Activated CD8-positive, alpha-beta T cell treated with anti-CD3 and anti-CD28 coated beads for 36 hours (primary cell): ENCODE measurements around the gene TLE2. TPM values are rescaled to one million over a fixed set of nuclear protein-coding genes. Genes with fewer than 3 reads are reported as not detected.
A peak's percentile ranks its signal among the peaks of the same experiment; 100 is the strongest.

Source experiments
- ATAC-seq: fragments of 200-7000 bp; cut with Tn5 transposase; one replicate; pipeline ENCODE4 v1.10.0; 2021; ENCODE audit warnings: mild to moderate bottlenecking, moderate library complexity
- CTCF ChIA-PET: fragments of 350-600 bp; sonication (Branson Sonifier 250); formaldehyde crosslinking; loops from one replicate; lab custom pipeline; 2021; ENCODE audit warnings: antibody characterized with exemption; lab: Charles Lee
- POLR2A ChIA-PET: fragments of 350-600 bp; sonication (Branson Sonifier 250); formaldehyde crosslinking; loops from one replicate; lab custom pipeline; 2021; ENCODE audit warnings: antibody characterized with exemption; lab: Charles Lee
- DNase-seq: peaks from one replicate; pipeline ENCODE4 v3.0.0-alpha.2; 2020
- H3K27ac Mint-ChIP-seq: one replicate; pipeline ENCODE4 v1.8.0; 2021; ENCODE audit warnings: mild to moderate bottlenecking, mixed read lengths
- H3K27me3 Mint-ChIP-seq: one replicate; pipeline ENCODE4 v1.8.0; 2021; ENCODE audit warnings: mixed read lengths
- H3K36me3 Mint-ChIP-seq: one replicate; pipeline ENCODE4 v1.8.0; 2021; ENCODE audit warnings: low read depth, mixed read lengths
- H3K4me1 Mint-ChIP-seq: one replicate; pipeline ENCODE4 v1.8.0; 2021; ENCODE audit warnings: low read depth, mixed read lengths
- H3K4me3 Mint-ChIP-seq: one replicate; pipeline ENCODE4 v1.8.0; 2021; ENCODE audit warnings: mild to moderate bottlenecking, moderate library complexity, mixed read lengths
- H3K9me3 Mint-ChIP-seq: one replicate; pipeline ENCODE4 v1.8.0; 2021; ENCODE audit warnings: mixed read lengths
- CTCF ChIP-seq: fragments of 200-600 bp; IDR thresholded peaks from one replicate; pipeline ENCODE4 v1.8.0; 2022; ENCODE audit warnings: antibody characterized with exemption, mild to moderate bottlenecking
- intact Hi-C: fragments of 100-400 bp; cut with micrococcal nuclease; formaldehyde crosslinking; loops from one replicate; pipeline ENCODE4 v1.10.0; 2022
- total RNA-seq, 2 experiments: library from RNA; stranded (reverse); gene quantifications; one replicate each; pipeline ENCODE4 v1.2.3, GENCODE V29; 2021

TLE2 gene
- total RNA-seq, 2 experiments from 2014 or later, result 2.8 to 3.0 TPM

GRCh38 chr19:3056417-3057088 is 27.5 kb upstream of the TLE2 start:
- Mint-ChIP-seq H3K27me3 (no peaks in the 10 kb centered on the region), H3K27ac (no peak overlapping the region), H3K4me1 (peaks cover 50% of the 10 kb centered on the region), H3K4me3 (no peak overlapping the region), H3K36me3 (peaks cover 38% of the 10 kb centered on the region), H3K9me3 (no peaks in the 10 kb centered on the region)
- DNase-seq (no peak), ATAC-seq (no peak)
- ChIA-PET CTCF (no interaction called here), POLR2A (interaction anchor here (1.5 to 2.0 kb wide), 2 partner anchors 15 to 20 kb away, joined by 3 to 11 read pairs; no protein-coding TSS in a partner anchor)
- intact Hi-C loops, result no loop called here
- no peak for TF ChIP-seq CTCF

- POLR2A ChIA-PET, result interaction anchor here (1.5 kb wide), 1 partner anchor 14 kb away, joined by 3 read pairs; no protein-coding TSS in a partner anchor
- Mint-ChIP-seq H3K27ac (no peak overlapping the region), H3K36me3 (peaks cover 36% of the 10 kb centered on the region), H3K9me3 (no peaks in the 10 kb centered on the region), H3K4me1 (peaks cover 48% of the 10 kb centered on the region), H3K4me3 (no peak overlapping the region), H3K27me3 (no peaks in the 10 kb centered on the region)
- DNase-seq (no peak), ATAC-seq (no peak)
- TF ChIP-seq CTCF, result no peak
- CTCF ChIA-PET, result no interaction called here
- intact Hi-C loops, result no loop called here
Measured at GRCh38 chr19:3055741-3056416, 26.8 kb upstream of the TLE2 start.

- TF ChIP-seq CTCF, result no peak
- no peak for DNase-seq
- no peak for ATAC-seq
- Mint-ChIP-seq H3K4me3 (no peak overlapping the region), H3K27me3 (no peaks in the 10 kb centered on the region), H3K9me3 (no peaks in the 10 kb centered on the region), H3K27ac (peak overlapping the region; percentile 63), H3K36me3 (peaks cover 30% of the 10 kb centered on the region), H3K4me1 (peaks cover 44% of the 10 kb centered on the region)
- intact Hi-C loops, result no loop called here
- ChIA-PET CTCF (no interaction called here), POLR2A (interaction anchor here (0.6 to 2.0 kb wide), 3 partner anchors 12 to 105 kb away, joined by 4 to 12 read pairs (median 4); no protein-coding TSS in a partner anchor)
Measured at GRCh38 chr19:3054972-3055740, 26.1 kb upstream of the TLE2 start.

GRCh38 chr19:3054265-3054971 is 25.3 kb upstream of the TLE2 start:
- DNase-seq (no peak), ATAC-seq (no peak)
- H3K4me3 Mint-ChIP-seq, result no peak overlapping the region
- peak overlapping the region; percentile 63 for H3K27ac Mint-ChIP-seq
- TF ChIP-seq CTCF, result no peak
- peaks cover 37% of the 10 kb centered on the region for H3K4me1 Mint-ChIP-seq
- H3K9me3 Mint-ChIP-seq, result no peaks in the 10 kb centered on the region
- ChIA-PET CTCF (interaction anchor here (0.9 to 2.1 kb wide), 3 partner anchors 21 to 99 kb away, joined by 3 to 5 read pairs (median 3); no protein-coding TSS in a partner anchor), POLR2A (interaction anchor here (0.6 to 3.0 kb wide), 4 partner anchors 12 to 105 kb away, joined by 4 to 17 read pairs (median 8); no protein-coding TSS in a partner anchor)
- intact Hi-C loops, result no loop called here
- H3K36me3 Mint-ChIP-seq, result peaks cover 24% of the 10 kb centered on the region
- no peaks in the 10 kb centered on the region for H3K27me3 Mint-ChIP-seq
